GM18858 (cell line): Measurements from ENCODE around the gene SNAPC2.

Source experiments
- ATAC-seq: cut with Tn5 transposase; IDR thresholded peaks from one replicate; pipeline ENCODE4 v1.9.1; 2021; ENCODE audit not compliant: unreplicated experiment

The SNAPC2 gene

DNA sequence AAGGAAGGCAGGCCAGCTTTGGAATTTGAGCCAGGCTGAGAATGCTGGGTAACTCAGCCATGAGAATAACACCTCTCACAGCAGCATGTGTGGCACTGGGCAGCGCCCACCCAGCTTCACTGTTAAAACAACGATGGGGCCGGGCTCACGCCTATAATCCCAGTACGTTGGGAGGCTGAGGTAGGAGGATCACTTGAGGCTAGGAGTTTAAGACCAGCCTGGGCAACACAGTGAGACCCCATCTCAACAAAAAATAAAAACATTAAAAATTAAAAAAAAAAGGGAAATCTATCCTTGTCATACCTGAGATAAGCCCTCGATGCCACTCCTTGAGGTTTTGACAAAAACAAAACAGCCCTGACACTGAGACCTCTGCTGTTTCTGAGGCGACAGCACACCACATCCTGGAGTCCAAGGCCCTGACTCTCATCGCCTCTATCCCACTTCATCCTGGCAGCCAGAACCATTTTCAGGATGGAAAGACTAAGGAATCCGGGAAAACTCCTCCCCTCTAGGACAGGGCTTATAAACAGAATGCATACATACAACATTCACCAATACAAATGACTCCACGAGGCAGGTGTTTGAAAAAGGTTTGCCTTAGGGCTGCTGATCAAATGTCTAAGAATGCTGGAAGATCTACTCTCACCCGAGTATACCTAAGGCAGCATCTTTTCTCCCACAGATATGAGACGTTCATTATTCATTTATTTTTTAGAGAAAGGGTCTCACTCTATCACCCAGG, 46.0 kb downstream of the SNAPC2 start:
- ATAC-seq: no peak

DNA sequence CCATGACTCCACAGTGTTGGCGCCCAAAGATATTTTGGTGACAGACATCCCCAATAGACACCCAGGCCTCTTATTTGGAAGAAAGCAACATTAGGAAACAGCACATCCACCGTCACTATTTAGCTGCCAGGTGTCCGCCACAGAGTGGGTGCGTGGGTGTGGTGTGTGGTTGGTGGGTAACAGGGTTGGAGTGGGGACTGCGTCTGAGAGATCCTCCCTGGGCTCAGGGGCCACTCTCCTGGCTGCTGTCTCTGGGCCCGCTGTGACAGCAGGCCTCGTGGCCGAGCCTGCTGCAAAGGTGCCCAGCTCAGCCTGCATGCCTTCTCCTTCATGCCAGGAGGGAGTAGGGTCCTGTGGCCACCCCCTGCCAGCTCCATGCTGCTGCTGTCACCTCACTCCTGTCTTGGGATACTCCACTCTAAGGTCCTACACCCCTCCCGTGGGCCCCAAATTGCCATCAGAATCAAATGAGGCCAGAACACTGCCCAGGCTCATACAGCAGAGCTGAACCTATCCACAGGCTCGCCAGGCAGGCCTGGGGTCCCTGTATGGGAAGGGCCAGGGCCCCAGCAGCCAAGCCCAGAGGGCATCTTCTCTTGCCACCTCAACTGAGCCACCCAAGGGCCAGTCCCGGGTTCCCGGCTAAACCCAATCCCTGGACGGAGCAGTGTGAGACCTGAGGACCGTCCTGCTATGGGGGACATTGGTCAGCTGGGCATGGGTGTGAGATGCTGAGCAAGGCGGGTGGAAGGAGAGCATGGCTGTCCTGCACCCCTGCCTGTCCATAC, 48.1 kb downstream of the SNAPC2 start:
- no peak for ATAC-seq

- ATAC-seq: no peak
Measured at GRCh38 chr19:7968796-7969554, 48.8 kb downstream of the SNAPC2 start.

DNA sequence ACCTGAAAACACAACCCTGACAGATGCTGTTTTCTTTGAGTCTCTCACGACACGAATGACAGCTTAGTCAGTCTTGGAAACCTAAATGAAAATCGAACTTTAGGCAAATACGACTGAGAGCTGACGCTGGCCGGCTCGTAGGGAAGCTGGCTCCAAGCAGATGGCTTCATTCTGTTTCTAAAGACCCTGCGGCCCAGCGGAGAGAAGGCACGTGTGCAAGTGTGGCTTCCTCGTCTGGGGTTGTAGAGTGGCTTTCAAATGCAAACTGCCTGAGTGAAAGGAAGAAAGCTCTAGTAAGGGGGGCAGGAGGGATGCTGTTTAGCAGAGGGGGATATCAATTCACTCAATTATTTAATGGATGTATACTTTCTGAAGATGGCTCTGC, 49.4 kb downstream of the SNAPC2 start:
- no peak for ATAC-seq

DNA sequence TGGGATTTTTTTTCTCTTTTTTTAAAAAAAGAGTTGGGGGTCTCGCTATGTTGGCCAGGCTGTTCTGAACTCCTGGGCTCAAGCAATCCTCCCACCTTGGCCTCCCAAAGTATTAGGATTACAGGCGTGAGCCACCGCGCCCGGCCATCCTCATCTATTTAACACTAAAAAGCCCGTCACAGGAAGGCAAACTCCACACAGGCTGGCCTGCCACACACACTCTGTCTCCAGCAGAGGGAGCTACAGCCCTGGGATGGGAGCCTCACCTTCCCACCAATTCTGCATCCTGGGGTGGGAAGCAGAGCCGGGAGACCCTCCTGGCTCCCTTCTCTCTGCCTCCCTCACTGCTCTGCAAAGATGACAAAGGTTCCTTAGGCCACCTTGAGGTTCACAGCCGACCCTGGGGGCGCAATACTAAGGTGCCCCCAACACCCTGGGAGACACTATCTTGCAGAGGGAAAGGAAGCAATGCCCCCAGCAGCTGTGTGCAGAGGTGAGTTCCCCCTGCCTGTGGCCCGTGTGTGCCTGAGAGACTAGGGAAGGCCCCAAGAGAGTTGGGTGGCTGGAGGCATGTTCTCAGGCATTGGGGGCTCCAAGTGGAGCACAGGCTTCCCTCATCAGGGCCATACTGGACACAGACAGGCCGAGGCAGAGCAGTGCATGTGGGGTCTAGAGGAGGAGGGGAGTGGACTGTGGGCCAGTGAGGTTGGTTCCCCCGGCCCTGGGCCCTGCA, 50.7 kb downstream of the SNAPC2 start:
- ATAC-seq: no peak

GRCh38 chr19:7971553-7972520, 51.7 kb downstream of the SNAPC2 start:
- ATAC-seq: no peak
